GM18526 (cell line): ENCODE data around the gene HSPA8.

Source experiments
- POLR2A ChIP-seq: IDR thresholded peaks from 3 replicates; pipeline ENCODE4 v1.6.1; 2011; ENCODE audit not compliant: insufficient read length; ENCODE audit errors: extremely low read depth

Gene HSPA8

GRCh38 chr11:123061403-123062157 lies at the start of gene HSPA8:
Gene HSPA8 (minus strand): TSS chr11:123062136. CDS start chr11:123061324, 812 bp downstream.
- peak; percentile 99 for TF ChIP-seq POLR2A

GRCh38 chr11:123111465-123111864 lies 49.5 kb upstream of the HSPA8 start:
- TF ChIP-seq POLR2A = no peak

- TF ChIP-seq POLR2A = no peak
Observed at GRCh38 chr11:123110397-123110796, 48.5 kb upstream of the HSPA8 start.

- no peak for TF ChIP-seq POLR2A
Observed at GRCh38 chr11:123107945-123108495, 46.1 kb upstream of the HSPA8 start.

GRCh38 chr11:123104697-123105096 lies 42.8 kb upstream of the HSPA8 start:
- TF ChIP-seq POLR2A = no peak

- TF ChIP-seq POLR2A = no peak
Observed at GRCh38 chr11:123103326-123103980, 41.5 kb upstream of the HSPA8 start.

- TF ChIP-seq POLR2A = no peak
Observed at GRCh38 chr11:123100379-123101085, 38.6 kb upstream of the HSPA8 start.

GRCh38 chr11:123098990-123099389 lies 37.1 kb upstream of the HSPA8 start:
- TF ChIP-seq POLR2A = no peak

GRCh38 chr11:123093739-123094138 lies 31.8 kb upstream of the HSPA8 start:
- TF ChIP-seq POLR2A = no peak

- TF ChIP-seq POLR2A = no peak
Observed at GRCh38 chr11:123091506-123091905, 29.6 kb upstream of the HSPA8 start.

GRCh38 chr11:123086305-123086704 lies 24.4 kb upstream of the HSPA8 start:
- TF ChIP-seq POLR2A = no peak

GRCh38 chr11:123085497-123085896 lies 23.6 kb upstream of the HSPA8 start:
- TF ChIP-seq POLR2A = no peak

GRCh38 chr11:123084454-123084853 lies 22.5 kb upstream of the HSPA8 start:
- no peak for TF ChIP-seq POLR2A

GRCh38 chr11:123083623-123084029 lies 21.7 kb upstream of the HSPA8 start:
- TF ChIP-seq POLR2A = no peak

GRCh38 chr11:123082977-123083376 lies 21.0 kb upstream of the HSPA8 start:
- TF ChIP-seq POLR2A = no peak

- TF ChIP-seq POLR2A = no peak
Observed at GRCh38 chr11:123080015-123080414, 18.1 kb upstream of the HSPA8 start.
